NCI-H524 (cell line): ENCODE results near the gene PALD1.
"Not testable (repeated sequence)": the region's sequence is repeated elsewhere in the genome, so short reads cannot be mapped to it uniquely, and the experiment has no call there.

ENCODE experiments used
- DNase-seq, 2 experiments: peaks; one replicate each; lab custom pipeline; 2025; lab: John Stamatoyannopoulos, UW

The PALD1 gene

DNA sequence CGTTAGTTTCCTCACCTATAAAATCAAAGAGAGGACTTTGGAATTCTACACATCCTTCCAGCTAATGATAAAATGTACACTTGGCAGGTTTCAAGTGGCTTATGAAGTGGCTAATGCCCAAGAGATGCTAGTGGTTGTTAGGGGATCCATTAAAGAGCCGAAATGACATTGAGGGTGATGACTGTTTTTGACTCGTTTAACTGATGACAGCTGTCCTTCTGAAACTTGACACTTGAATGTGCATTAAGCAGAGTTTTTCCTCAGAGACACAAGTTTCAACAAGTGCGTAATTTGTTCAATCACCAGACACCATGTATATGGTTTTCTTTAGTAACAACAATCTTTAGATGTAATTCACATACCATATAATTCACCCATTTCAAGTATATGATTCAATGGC is 125.5 kb downstream of the PALD1 start:
- DNase-seq, result peak; percentile 45 to 82

DNA sequence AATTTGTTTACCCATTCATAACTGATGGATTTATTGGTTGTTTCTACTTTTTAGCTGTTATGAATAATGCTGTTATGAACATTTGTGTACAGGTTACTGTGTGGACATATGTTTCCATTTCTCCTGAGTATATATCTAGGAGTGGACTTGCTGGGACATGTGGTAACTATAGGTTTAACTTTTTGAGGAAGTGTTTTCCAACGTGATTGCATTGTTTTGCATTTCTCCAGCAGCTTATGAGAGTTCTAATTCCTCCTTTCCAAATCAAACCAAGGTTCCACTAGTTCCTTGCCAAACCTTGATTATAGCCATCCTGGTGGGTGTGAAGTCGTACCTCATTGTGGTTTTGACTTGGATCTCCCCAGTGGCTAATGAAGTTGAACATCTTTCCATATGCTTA is 126.6 kb downstream of the PALD1 start:
- DNase-seq, result no peak

DNA sequence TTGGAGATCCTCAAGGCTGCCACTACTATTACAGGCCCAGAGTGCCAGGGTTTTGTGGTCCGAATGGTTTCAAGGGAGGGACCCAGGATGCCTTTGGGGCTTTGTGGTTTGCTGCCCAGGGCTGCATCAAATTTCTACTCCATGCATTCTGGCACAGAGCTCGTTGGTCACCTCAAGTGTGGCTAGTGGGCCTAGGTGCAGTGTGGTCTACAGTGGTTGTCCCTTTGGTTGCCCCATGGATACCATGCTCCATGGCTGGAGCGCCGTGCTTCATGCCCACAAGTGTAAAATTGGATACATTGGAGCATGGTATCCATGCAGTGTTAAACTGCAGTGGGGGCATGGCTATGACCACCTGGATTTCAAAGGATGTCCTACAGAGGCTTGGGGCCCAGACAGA is 129.4 kb downstream of the PALD1 start:
- DNase-seq, result no peak

DNA sequence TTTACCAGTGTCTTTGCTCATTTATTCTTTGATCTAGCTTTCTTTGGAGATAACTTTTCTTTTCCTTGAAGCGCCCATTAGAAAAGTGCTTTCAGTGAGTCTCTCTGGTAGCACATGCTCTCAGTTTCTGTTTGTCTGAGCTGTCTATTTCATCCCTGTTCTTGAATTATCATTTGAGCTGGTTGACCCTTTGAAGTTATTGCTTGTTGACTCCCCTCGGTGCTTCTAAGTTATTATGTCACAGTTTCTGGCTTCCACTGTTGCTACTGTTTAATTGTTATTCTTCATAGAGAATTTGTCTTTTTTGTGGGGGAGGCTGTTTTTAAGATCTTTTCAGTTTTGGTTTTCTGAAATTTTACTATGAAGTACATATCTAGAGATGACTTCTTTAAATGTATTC is 135.4 kb downstream of the PALD1 start:
- DNase-seq, result no peak

DNA sequence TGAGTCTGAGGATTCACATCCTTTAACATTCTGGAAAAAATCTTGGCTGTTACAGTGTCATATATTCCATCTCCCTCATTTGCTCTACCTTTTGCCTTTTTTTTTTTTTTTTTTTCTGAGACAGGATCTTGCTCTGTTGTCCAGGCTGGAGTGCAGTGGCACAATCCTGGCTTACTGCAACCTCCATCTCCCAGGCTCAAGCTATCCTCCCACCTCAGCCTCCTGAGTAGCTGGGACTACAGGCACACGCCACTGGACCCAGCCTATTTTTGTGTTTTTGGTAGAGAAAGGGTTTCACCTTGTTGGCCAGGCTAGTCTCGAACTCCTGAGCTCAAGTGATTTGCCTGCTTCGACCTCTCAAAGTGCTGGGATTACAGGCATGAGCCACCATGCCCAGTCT is 135.8 kb downstream of the PALD1 start:
- not testable (repeated sequence) for DNase-seq

DNA sequence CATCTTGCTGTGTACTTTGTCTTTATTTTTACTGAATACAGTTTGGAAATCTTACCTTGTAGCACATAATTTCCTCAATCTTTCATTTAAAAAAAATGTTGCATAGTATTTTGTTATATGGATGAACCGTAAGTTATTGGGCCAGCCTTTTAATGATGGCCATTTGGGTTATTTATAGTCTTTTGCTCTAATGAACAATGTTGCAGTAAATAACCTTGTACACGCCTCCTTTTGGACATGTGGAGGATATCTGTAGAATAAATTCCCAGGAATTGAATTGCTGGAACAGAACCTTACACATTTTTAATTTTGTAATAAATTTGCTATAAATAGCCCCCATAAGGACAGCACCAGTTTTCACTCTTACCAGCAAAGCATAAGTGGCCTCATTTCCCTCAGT is 136.6 kb downstream of the PALD1 start:
- DNase-seq, result no peak

DNA sequence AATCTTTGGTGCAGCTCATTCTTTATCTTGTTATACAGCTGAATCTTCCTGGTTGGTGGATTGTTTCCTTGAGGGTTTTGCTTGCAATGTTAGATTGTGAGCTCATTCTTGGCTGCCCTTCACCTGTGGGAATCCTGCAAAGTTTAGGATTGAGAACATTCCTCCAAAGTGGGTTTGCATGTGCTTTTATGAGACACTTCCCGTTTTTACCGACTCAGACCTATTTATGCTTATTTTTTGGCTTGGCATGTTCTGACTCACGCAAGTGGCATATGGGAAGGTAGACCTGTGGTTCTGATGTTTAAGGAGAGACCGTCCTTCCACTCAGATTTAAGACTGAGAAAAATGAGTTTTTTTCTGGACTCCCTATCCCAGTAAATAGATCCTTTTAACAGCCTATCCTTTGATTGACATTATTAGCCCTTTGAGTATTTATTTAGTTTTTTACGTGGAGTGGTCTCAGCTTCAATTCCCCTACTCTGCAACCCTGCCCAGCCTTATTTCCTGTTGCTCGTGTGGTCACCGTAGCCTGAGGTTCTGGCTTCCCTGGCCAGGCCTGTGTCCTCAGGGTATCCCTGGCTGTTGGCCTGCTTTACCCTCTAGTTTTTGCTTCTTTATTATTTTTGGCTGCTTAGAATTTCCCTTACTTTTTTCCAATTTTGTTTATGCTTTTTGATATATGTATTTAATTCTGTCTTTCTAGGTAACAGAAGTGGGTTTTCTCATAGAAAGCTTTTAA is 137.4 kb downstream of the PALD1 start:
- DNase-seq, result no peak

DNA sequence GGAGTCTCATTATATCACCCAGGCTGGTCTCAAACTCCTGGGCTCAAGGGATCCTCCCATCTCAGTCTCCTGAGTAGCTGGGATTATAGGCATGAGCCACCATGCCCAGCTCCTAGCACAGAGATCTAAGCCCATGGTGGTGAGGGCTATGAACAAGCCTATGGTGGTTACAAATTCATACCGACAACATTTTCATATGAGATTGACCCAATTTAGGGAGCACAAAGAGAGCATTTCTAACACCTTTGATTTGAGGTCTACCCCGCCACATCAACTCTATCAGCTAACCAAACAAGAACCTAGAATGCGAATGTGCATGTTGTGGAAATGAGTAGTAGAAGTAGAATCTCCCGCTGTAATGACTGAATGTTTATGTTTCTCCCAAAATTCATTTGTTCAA is 138.2 kb downstream of the PALD1 start:
- no peak for DNase-seq
